Measurements from ENCODE around the gene FKBP3.
"Not testable (repeated sequence)": the region's sequence is repeated elsewhere in the genome, so short reads cannot be mapped to it uniquely, and the experiment has no call there.

Gene FKBP3

DNA sequence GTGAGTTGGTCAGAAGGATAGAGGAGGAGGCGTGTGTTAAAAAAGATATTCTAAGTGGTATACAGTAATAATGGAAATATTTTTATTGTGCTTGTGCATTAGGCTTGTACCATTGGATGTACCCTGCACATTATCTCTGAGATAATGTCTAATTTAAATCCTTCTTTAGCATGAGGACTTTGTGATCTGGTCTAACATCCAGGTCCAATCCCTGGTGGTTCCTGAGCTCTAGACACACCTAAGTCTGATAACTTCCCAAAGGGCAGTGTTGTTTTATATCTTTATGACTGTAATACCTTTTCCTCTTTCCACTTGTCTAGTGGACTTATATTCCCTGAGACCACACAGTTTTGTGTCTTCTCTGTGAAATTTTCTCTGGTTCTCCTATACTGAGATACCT is 29.7 kb downstream of the FKBP3 start:
- Histone ChIP-seq H3K9me3 (ENCODE audit: control insufficient read depth, insufficient read depth, low read length) (no peaks in the 10 kb centered on the region), H3K4me1 (ENCODE audit: control insufficient read depth, insufficient read depth, low read length) (no peaks in the 10 kb centered on the region), H3K4me3 (ENCODE audit: low read depth, low read length) (no peak overlapping the region), H3K9ac (ENCODE audit: low read depth, low read length) (no peak overlapping the region), H3K36me3 (ENCODE audit: control insufficient read depth, insufficient read depth, low read length) (peaks cover 8% of the 10 kb centered on the region), H3K27me3 (ENCODE audit: control insufficient read depth, insufficient read depth, low read length) (no peaks in the 10 kb centered on the region)

DNA sequence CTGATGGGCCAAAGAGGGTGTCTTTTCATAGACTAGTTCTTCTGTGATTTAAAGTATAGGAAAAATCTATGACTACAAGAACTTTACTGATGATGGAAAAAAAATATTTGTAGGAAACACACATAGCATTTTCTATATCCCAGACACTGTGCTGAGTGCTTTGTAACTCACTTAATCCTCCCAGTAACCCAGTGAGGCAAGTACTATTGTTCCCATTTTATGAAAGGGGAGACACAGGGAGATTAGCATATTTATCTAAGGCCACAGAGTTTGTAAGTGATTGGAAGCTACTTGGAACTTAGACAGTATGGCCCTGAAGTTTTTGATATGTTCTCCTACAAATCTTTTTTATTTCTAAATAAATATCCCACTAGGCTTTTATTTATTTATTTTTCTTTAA is 30.5 kb downstream of the FKBP3 start:
- no peaks in the 10 kb centered on the region for H3K4me1 ChIP-seq (ENCODE audit: control insufficient read depth, insufficient read depth, low read length)
- H3K9me3 ChIP-seq (ENCODE audit: control insufficient read depth, insufficient read depth, low read length), result no peaks in the 10 kb centered on the region
- H3K9ac ChIP-seq (ENCODE audit: low read depth, low read length), result no peak overlapping the region
- H3K4me3 ChIP-seq (ENCODE audit: low read depth, low read length), result no peak overlapping the region
- H3K36me3 ChIP-seq (ENCODE audit: control insufficient read depth, insufficient read depth, low read length), result peaks cover 9% of the 10 kb centered on the region
- H3K27me3 ChIP-seq (ENCODE audit: control insufficient read depth, insufficient read depth, low read length), result no peaks in the 10 kb centered on the region

DNA sequence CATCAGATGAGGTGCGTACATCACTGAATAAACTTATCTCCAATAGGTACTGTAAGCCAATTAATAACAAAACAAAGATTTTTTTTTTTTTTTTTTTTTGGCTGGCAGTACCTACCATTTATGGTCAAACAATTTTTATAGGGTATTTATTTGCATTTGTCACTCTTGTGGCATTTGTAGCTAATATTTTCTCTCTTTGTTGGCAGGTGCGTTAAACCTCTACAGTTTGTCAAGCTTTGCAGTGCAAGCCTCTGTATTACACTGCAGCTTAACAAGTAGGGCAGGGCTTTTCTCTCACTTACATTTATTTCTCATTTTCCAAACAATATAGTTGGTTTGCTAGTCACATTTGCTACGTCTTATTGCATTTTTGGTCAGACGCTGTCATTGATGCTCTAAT is 38.1 kb downstream of the FKBP3 start:
- H3K9ac ChIP-seq (ENCODE audit: low read depth, low read length), result no peak overlapping the region
- no peaks in the 10 kb centered on the region for H3K9me3 ChIP-seq (ENCODE audit: control insufficient read depth, insufficient read depth, low read length)
- H3K4me1 ChIP-seq (ENCODE audit: control insufficient read depth, insufficient read depth, low read length), result no peaks in the 10 kb centered on the region
- no peak overlapping the region for H3K4me3 ChIP-seq (ENCODE audit: low read depth, low read length)
- peaks cover 4% of the 10 kb centered on the region for H3K36me3 ChIP-seq (ENCODE audit: control insufficient read depth, insufficient read depth, low read length)
- no peaks in the 10 kb centered on the region for H3K27me3 ChIP-seq (ENCODE audit: control insufficient read depth, insufficient read depth, low read length)

DNA sequence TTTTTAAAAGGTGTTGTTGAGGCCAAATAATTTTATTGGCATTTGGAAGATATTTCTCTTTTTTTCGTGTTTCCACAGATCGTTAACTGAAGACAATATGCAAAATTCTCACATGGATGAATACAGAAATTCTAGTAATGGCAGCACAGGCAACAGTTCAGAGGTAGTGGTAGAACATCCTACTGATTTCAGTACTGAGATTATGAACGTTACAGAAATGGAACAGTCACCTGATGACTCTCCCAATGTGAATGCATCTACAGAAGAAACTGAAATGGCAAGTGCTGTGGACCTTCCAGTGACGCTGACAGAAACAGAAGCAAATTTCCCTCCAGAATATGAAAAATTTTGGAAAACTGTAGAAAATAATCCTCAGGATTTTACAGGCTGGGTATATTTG is 39.1 kb downstream of the FKBP3 start:
- Histone ChIP-seq H3K9me3 (ENCODE audit: control insufficient read depth, insufficient read depth, low read length) (no peaks in the 10 kb centered on the region), H3K4me3 (ENCODE audit: low read depth, low read length) (no peak overlapping the region), H3K9ac (ENCODE audit: low read depth, low read length) (no peak overlapping the region), H3K36me3 (ENCODE audit: control insufficient read depth, insufficient read depth, low read length) (peaks cover 4% of the 10 kb centered on the region), H3K27me3 (ENCODE audit: control insufficient read depth, insufficient read depth, low read length) (no peaks in the 10 kb centered on the region), H3K4me1 (ENCODE audit: control insufficient read depth, insufficient read depth, low read length) (no peaks in the 10 kb centered on the region)

DNA sequence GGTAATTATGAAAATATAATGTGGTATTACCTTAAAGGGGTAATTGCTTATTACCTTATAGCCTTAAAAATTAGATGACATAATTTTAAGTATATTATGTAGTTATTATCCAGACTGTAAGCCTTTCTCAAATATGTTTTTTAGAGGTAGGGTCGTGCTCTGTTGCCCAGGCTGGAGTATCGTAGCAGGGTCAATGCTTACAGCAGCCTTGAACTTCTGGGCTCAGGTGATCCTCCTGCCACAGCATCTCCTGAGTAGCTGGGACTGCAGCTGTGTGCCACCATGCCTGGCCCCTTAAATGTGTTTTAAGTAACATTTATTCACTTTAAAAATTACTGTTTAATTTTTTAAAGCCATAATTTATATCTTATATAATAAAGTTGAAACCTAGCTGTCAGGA is 40.0 kb downstream of the FKBP3 start:
- no peaks in the 10 kb centered on the region for H3K4me1 ChIP-seq (ENCODE audit: control insufficient read depth, insufficient read depth, low read length)
- peaks cover 4% of the 10 kb centered on the region for H3K36me3 ChIP-seq (ENCODE audit: control insufficient read depth, insufficient read depth, low read length)
- no peak overlapping the region for H3K9ac ChIP-seq (ENCODE audit: low read depth, low read length)
- no peaks in the 10 kb centered on the region for H3K27me3 ChIP-seq (ENCODE audit: control insufficient read depth, insufficient read depth, low read length)
- no peaks in the 10 kb centered on the region for H3K9me3 ChIP-seq (ENCODE audit: control insufficient read depth, insufficient read depth, low read length)
- H3K4me3 ChIP-seq (ENCODE audit: low read depth, low read length), result no peak overlapping the region

DNA sequence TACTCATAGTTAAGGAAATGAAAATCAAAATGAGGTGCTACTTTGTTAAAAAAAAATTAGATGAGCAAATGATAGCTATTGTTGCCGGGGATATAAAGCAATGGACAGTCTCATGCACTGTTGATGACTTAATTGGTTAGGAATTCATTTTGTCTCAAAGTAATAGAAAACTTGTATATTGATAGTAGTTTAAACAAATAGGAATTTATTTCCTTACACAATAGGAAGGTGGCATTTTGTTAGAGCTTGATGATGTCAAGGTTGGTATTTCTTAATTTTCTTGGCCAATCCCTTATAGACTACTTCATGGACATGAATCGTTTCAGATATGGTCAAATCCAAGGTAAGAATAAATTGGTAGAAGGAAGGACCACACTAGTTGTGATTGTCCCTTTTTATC is 42.6 kb downstream of the FKBP3 start:
- Histone ChIP-seq H3K9me3 (ENCODE audit: control insufficient read depth, insufficient read depth, low read length) (no peaks in the 10 kb centered on the region), H3K4me3 (ENCODE audit: low read depth, low read length) (no peak overlapping the region), H3K9ac (ENCODE audit: low read depth, low read length) (no peak overlapping the region), H3K4me1 (ENCODE audit: control insufficient read depth, insufficient read depth, low read length) (no peaks in the 10 kb centered on the region), H3K27me3 (ENCODE audit: control insufficient read depth, insufficient read depth, low read length) (no peaks in the 10 kb centered on the region), H3K36me3 (ENCODE audit: control insufficient read depth, insufficient read depth, low read length) (no peaks in the 10 kb centered on the region)

DNA sequence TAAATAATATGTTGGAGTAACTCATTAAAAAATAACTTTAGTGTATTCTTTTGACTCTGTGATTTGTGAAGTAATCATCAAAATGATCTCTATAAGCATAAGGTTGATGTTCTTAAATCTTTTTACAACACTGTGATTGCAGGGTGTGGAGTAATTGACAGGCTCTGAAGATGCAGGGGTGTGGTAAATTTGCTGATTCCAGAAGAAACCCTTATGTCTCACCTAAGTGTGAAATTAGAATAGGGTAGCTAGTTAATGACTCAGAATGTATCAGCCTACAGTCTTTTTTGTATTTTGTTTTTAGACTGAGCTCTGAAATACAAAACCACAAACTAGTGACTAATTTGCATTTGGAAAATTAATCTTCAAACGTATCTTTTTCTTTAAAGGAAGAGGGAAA is 44.5 kb downstream of the FKBP3 start:
- no peaks in the 10 kb centered on the region for H3K36me3 ChIP-seq (ENCODE audit: control insufficient read depth, insufficient read depth, low read length)
- no peak overlapping the region for H3K9ac ChIP-seq (ENCODE audit: low read depth, low read length)
- no peaks in the 10 kb centered on the region for H3K9me3 ChIP-seq (ENCODE audit: control insufficient read depth, insufficient read depth, low read length)
- H3K4me1 ChIP-seq (ENCODE audit: control insufficient read depth, insufficient read depth, low read length), result no peaks in the 10 kb centered on the region
- H3K27me3 ChIP-seq (ENCODE audit: control insufficient read depth, insufficient read depth, low read length), result no peaks in the 10 kb centered on the region
- no peak overlapping the region for H3K4me3 ChIP-seq (ENCODE audit: low read depth, low read length)

DNA sequence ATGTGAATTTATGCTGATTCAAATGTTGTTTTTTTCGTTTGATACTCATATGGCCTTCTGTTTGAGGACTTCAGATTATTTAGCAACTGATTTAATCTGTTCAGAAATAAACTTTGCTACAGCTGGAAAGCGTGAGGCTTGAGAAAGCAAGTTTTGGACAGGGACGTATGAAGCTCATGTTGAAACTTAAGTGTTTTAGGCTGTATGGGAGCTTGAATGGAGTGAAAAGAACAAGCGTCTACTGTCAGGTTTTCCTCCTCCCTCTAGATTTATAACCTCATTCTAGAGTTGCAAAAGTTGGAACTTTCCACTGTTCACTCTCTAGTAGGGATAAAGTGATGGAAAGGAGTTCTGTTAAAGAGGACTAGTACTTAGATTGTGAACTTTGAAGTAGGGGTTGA is 49.3 kb downstream of the FKBP3 start:
- Histone ChIP-seq H3K4me1 (ENCODE audit: control insufficient read depth, insufficient read depth, low read length) (peaks cover 5% of the 10 kb centered on the region), H3K4me3 (ENCODE audit: low read depth, low read length) (peak overlapping the region; percentile 76), H3K36me3 (ENCODE audit: control insufficient read depth, insufficient read depth, low read length) (no peaks in the 10 kb centered on the region), H3K9me3 (ENCODE audit: control insufficient read depth, insufficient read depth, low read length) (no peaks in the 10 kb centered on the region), H3K27me3 (ENCODE audit: control insufficient read depth, insufficient read depth, low read length) (no peaks in the 10 kb centered on the region), H3K9ac (ENCODE audit: low read depth, low read length) (peak overlapping the region; percentile 76)

DNA sequence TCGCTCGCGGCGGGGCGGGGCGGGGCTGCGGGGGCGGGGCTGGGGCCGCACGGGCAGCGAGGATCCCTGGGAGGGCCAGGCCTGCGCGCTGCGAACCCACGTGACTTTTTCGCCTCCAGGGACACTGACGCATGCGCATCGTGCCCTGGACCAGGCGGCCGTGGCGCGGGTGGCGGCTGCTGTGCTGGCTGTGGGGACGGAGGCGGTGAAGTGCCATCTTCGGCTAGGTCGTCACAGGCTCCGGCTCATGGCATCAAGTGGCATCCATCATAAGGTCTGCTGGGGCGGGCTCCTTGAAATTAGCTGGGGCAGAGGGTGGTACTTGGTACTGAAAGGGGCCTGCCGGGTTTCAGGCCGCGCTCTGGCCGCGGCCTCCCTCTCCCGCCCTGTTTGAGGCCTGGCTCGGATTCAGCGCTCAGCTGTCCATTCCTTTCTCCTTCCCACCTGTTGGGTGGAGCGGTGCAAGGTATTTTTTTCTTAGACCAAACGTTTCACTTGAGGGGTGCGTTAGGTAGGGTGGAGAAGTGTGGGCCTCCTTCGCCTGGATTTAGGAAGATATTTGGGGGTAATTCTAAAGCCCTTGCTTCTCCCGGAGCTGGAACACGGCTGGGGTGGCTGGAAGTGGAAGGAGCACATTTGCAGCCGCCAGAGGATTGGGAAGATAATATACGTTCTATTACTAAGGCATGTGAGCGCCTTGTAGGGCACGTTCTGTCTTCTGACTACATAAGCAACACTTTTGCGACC is 50.1 kb downstream of the FKBP3 start, which contains the start of gene PRPF39:
PRPF39 (plus strand) TSS at position 141 of the 747 bp plus-strand sequence. CDS start 11,124 bp downstream, outside the sequence.
- Histone ChIP-seq H3K9ac (ENCODE audit: low read depth, low read length) (peak within 1 kb of the TSS; percentile 76), H3K9me3 (ENCODE audit: control insufficient read depth, insufficient read depth, low read length) (no peaks in the 10 kb centered on the region), H3K4me3 (ENCODE audit: low read depth, low read length) (peak within 1 kb of the TSS; percentile 76), H3K27me3 (ENCODE audit: control insufficient read depth, insufficient read depth, low read length) (no peaks in the 10 kb centered on the region), H3K4me1 (ENCODE audit: control insufficient read depth, insufficient read depth, low read length) (peaks cover 5% of the 10 kb centered on the region), H3K36me3 (ENCODE audit: control insufficient read depth, insufficient read depth, low read length) (no peaks in the 10 kb centered on the region)

DNA sequence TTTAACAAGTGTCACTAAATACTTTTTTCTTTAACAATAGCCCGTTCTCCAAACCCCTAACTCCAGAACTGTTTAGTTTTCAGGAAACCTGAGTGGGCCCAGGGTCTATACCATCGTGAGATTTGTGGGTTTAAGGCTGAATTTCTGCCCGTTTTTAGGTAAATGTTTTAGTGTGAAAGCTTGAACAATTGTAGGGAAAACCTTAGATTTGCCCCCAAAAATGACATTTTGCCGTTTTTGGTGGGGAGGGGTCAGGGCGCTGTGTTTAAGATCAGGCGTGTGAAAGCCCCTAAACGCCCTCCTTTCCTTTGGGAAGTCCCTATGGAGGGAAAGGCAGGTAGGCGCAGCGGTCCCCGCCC is 50.7 kb downstream of the FKBP3 start:
- H3K4me1 ChIP-seq (ENCODE audit: control insufficient read depth, insufficient read depth, low read length), result peaks cover 5% of the 10 kb centered on the region
- no peaks in the 10 kb centered on the region for H3K9me3 ChIP-seq (ENCODE audit: control insufficient read depth, insufficient read depth, low read length)
- no peaks in the 10 kb centered on the region for H3K27me3 ChIP-seq (ENCODE audit: control insufficient read depth, insufficient read depth, low read length)
- peak overlapping the region; percentile 51 for H3K9ac ChIP-seq (ENCODE audit: low read depth, low read length)
- no peaks in the 10 kb centered on the region for H3K36me3 ChIP-seq (ENCODE audit: control insufficient read depth, insufficient read depth, low read length)
- H3K4me3 ChIP-seq (ENCODE audit: low read depth, low read length), result peak overlapping the region; percentile 53

DNA sequence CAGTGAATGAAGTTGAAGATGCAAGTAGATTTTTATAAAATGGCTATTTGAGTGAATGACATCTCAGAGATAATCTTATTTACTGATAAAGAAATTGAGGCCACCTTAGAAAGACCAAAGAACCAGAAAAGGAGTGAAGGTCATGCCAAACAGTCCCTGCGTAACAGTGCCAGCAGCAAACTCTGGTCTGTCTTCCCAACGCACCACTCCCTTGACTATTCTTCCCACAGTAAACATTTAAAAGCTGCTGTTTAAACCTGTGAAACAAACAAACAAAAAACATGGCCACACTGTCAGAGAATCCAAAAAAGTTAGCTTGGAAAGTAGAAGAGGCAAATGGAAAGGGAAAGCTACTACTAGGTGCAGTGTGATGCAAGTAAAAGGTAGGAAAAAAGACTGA is 51.9 kb downstream of the FKBP3 start:
- Histone ChIP-seq H3K27me3 (ENCODE audit: control insufficient read depth, insufficient read depth, low read length) (no peaks in the 10 kb centered on the region), H3K9me3 (ENCODE audit: control insufficient read depth, insufficient read depth, low read length) (no peaks in the 10 kb centered on the region), H3K9ac (ENCODE audit: low read depth, low read length) (no peak overlapping the region), H3K4me1 (ENCODE audit: control insufficient read depth, insufficient read depth, low read length) (peaks cover 5% of the 10 kb centered on the region), H3K36me3 (ENCODE audit: control insufficient read depth, insufficient read depth, low read length) (no peaks in the 10 kb centered on the region), H3K4me3 (ENCODE audit: low read depth, low read length) (no peak overlapping the region)

DNA sequence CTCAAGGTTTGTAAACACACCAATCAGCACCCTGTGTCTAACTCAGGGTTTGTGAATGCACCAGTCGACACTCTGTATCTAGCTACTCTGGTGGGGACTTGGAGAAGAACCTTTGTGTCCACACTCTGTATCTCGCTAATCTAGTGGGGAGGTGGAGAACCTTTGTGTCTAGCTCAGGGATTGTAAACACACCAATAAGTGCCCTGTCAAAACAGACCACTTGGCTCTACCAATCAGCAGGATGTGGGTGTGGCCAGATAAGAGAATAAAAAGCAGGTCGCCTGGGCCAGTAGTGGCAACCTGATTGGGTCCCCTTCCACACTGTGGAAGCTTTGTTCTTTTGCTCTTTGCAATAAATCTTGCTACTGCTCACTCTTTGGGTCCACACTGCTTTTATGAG is 53.2 kb downstream of the FKBP3 start:
- H3K4me1 ChIP-seq (ENCODE audit: control insufficient read depth, insufficient read depth, low read length); H3K27me3 ChIP-seq (ENCODE audit: control insufficient read depth, insufficient read depth, low read length); H3K36me3 ChIP-seq (ENCODE audit: control insufficient read depth, insufficient read depth, low read length); H3K9me3 ChIP-seq (ENCODE audit: control insufficient read depth, insufficient read depth, low read length); H3K4me3 ChIP-seq (ENCODE audit: low read depth, low read length); H3K9ac ChIP-seq (ENCODE audit: low read depth, low read length): not testable (repeated sequence)
